Stimulated activated CD8-positive, alpha-beta memory T cell treated with anti-CD3 and anti-CD28 coated beads, Interleukin-7, amount 100 ng/mL, for 4 hours (primary cell): Measurements from ENCODE around the gene POLR2L.

ENCODE experiments used
- DNase-seq, 2 donors: peaks; one replicate each; pipeline ENCODE4 v3.0.0-alpha.2; 2020; ENCODE audit warnings: low read depth in 2 of 2

POLR2L gene

DNA sequence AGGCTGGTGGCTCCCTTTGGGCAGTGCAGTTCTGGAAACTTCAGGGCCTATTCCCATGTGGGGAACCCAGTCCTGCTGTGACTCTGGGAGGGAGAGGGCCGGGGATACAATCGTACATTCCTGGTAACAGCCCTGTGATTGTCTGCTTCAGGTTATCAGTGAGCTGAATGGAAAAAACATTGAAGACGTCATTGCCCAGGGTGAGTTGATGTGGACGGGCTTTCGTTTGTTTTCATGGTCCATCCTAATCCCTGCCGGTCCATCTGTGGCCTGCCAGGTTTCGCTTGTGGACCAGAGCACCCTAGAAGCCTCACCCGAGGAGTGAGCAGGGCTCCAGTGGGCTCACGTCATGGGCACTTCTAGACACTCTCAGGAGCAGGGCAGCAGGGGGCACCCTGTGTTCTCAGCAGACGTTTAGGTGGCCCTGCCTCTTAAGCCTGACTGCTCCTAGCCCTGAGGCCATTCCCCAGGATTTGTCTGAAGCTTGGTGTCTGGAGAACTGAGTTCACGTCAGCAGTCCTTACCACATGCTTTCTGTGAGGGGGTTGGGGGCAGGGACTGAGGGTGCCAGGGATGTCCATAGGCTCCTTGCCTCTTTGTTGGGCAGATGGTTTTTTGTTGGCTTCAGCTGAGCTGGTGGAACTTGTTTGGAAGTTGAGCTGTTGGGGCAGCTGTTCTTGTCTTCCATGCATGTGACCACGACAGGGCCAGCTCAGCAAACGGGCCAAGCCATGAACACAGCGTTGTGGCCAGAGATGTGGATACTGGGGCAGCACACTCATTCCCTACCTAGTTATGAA is 30.7 kb downstream of the POLR2L start:
- DNase-seq, result no peak

DNA sequence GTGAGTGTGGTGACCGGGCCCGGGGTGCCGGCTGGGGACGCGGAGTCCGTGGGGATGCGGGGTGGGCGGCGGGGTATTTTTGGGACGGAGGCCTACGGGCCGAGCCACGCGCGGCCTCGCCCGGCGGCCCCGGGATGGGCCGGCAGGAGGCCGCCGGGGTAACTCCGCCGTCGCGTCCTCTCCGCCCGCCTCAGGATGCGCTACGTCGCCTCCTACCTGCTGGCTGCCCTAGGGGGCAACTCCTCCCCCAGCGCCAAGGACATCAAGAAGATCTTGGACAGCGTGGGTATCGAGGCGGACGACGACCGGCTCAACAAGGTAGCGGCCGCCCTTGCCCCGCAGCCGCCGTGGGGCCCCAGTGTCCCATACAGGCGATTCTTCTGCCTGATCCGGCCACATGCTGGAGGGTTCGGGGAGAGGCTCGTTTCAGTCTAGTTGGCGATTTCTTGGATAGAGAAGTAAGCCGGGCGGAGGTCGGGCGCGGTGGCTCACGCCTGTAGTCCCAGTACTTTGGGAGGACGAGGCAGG is 32.2 kb downstream of the POLR2L start:
- DNase-seq, result no peak

DNA sequence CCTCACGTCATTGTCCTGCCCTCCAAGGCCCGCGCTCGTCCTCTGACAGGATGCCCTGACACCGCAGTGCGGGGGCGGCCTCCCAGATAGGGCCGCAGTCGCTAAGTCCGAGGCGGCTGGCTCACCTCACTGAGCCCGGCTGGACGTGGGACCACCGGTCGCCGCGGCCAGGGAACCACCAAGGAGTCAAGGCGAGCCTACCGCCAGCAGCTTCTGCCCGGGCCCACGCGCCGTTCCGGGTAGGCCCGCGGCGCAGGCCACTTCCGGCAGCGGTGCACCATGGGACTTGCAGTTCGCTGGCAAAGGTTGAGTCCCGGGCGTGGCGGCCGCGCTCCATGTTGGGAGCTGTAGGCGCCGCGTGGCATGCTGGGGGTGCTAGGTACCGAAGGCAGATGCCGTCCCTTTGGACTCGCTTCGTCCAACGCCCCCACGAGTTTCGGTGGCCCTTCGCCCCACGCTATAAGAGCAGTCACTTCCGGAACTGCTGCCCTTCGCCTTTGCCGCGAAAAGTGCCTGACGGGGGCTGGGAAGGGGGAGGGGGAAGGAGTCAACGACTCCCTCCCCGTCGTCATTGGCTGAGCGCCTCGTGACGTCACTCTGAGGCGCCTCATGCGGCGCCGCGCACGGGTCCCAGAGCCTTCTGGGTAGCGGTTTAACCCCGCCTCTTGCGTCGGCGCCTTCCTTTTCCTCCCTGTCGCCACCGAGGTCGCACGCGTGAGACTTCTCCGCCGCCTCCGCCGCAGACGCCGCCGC is 32.9 kb downstream of the POLR2L start, which contains the start of gene RPLP2:
RPLP2 (plus strand) TSS at position 681 of the 753 bp plus-strand sequence. CDS start 268 bp downstream, outside the sequence.
- peak; percentile 94 to 98 for DNase-seq

DNA sequence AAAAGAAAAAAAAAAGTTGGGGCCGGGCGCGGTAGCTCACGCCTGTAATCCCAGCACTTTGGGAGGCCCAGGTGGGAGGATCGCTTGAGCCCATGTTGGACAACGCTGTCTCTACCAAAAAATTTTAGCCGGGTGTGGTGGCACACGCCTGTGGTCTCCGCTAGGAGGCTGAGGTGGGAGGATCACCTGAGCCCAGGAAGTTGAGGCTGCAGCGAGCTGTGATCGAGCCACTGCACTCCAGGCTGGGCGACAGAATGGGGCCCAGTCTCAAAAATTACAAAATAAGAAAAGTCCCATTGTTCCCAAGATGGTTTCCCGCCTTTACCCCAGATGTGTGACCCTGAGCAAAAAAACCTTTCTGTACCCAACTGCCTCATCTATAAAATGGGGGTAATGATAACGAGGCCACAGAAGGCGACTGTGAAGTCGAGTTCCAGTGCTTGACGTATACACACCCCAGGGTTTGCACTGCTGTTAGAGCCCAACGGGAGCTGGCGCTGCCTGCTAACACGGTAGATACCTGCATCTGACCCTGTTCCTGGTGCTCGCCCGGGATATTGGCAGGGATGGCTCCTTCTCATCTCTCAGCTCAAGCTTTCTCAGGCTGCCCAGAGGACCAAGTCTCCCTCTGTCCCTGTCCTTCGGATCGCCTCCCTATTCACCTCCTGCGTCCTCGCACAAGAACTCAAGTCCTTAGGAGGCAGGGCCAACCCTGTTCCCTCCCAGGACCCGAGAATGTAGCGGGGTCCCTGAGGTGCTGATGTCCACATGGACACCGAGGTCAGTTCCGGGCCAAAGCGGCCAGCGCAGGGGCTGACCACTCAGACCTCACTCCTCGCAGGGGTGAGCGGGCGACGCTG is 33.7 kb downstream of the POLR2L start:
- no peak for DNase-seq

DNA sequence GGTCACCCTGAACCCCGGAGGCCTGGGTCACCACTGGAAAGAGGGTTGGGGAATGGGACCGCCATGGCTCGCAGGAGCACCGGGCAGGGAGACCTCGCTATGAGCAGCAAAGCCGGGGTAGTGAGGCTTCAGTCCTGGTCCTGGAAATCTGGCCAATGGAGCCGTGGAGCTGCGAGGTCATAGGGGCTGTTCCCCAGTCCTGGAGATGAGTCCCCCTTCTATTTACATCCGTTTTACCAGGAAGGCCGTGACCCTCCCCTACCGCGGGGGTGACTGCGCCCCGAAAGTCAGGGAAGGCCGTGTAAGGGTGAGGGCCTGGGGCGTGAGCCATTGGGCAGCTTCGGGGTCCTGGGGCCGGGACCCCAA is 37.7 kb downstream of the POLR2L start:
- DNase-seq, result no peak

DNA sequence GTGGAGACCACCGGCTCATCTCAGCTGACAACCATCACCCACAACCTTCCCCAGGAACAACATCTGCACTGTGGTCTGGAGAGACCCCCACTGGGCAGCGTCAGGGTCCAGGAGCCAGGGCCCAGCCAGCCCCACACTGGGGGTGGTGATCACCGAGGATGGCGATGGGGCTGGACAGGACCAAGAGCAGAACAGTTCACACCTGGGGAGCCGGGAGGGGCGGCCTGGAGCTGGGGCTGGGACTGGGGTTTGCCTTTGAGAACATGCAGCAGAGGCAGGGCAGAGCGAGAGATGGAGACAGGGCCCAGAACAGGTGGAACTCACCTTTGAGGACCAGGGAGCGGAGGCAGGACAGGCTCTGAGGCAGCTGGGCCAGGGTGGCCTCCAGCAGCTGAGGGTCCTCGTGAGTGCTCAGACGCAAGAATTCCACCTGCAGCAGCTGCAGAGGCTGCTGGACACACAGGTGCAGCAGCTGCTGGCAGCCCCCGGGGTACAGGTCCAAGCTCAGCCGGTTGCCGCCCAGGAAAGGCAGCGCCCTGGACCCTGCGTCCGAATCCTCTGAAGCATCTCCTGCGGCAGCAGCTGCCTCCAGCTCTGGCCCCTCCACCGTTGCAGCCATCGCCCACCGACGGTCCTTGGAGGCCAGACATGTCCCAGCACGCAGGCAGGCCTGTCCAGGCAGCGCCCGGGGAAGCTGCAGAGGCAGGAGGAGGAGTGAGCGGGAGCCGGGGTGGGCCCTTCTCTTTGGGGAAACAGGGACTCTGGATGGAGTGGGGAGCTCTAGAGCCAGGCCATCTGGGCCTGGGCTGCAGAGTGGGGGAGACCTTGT is 38.3 kb downstream of the POLR2L start:
- no peak for DNase-seq

DNA sequence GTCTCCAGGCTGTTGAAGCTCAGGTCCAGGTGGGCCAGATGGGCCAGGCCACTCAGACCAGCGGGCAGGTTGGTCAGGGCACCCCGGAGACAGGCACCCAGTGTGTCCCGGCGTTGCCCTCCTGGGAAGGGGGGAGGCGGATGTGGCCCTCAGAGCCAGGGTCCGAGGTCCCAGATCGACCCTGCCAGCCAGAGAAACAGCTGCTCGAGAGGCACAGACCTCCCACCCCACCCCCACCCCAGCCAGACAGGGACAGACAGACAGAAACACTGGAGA is 38.9 kb downstream of the POLR2L start:
- no peak for DNase-seq

DNA sequence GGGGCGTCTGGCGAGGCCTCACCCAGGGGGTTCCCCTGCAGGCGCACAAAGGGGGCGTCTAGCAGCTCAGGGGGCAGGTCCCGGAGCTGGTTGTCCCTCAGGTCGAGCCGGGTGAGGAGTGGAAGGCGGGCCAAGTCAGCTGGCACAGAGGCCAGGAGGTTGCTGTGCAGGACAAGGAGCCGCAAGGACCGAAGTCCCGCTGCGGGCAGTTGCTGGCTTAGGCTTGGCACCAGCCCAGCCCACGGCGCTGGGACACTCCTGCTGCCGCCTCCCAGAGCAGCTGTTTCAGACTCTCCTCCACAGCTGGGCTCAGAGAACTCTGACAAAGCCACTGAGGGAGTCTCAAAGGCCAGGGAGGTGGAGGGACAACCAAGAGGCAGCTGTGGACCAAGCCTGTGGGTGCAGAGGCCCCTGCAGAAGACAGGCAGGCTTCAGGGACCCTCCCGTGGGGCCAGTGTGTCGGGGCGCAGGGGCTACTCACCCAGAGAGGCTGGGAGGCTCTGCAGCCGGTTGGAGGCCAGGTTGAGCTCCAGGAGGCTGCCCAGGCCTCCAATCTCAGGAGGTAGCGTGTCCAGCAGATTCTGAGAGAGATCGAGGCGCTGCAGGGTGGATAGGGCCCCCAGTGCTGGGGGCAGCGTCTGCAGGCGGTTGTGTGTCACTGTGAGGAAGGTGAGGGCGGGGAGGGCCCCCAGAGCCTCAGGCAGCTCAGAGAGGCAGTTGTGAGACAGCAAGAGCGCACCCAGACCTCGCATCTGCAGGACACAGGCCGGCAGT is 39.4 kb downstream of the POLR2L start:
- no peak for DNase-seq

DNA sequence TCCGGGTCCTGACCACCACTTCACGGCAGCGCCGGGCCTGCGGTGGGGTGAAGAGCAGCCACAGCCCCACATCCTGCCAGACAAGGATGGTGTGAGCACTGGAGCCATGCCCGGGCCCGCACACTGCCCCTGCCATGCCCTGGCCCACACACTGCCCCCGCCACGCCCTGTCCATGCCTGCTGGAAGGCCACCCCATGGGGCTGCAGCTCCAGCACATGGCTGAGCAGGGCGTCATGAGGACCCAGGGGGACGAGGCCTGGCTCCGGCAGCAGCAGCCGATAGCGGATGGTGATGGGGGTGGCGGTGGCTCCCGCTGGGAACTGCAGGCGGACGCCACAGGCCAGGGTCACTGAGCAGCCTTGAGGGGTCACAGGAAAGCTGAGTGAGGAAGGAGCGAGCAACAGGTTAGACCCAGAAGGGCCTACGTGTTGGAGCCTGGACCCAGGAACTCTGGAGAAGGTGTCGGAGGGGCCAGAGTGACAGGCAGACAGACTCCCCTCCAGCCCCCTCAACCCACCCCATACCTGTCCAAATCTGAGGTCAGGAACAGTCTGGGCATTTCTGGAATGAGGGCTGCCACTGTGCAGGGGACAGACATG is 40.2 kb downstream of the POLR2L start:
- no peak for DNase-seq

DNA sequence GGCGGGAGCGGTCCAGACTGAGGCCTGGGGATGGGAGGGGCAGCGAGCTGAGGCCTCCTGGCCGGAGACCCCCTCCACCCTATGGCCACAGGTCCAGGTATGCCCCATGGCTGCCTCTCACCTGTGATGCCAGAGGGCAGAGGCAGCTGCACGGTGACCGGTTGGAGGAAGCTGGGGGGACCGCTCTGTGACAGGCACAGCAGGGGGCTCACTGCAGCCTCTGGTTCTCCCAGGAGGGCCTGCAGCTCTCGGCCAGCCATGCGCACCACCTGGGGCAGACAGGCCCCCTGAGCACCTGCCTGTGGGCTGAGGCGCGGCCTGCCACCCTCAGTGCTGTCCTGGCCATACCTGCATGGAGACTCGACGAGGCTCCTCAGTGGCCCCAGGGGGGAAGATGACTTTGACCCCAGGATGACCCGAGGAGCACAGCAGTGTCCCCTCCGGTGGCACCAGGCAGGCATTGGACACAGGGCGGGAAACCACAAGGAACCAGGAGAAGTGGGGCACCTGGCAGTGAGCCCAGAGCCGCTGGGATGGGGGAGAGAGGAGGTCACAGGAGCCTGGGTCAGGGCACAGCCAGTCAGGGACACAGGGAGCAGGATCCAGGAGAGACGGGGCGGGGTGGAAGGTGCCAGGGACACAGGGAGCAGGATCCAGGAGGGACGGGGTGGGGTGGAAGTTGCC is 41.1 kb downstream of the POLR2L start:
- DNase-seq, result no peak

DNA sequence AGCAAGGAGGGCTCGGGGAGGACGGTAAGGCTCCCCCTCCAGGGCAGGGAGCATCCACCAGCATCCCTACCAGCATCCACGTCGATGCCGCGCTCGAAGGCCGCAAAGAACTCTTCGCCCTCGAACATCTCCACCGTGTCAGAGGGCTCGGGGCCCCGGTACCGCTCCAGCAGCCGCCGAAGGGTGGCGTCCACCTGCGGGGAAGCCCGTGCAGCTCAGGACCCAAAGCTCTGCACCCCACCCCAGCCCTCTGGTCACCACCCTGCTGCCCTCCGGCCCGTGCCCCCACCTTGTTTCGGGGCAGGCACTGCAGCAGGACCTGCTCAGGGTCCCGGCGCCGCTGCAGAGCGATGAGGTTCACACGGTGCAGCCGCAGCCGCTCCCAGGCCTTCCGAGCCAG is 41.9 kb downstream of the POLR2L start:
- DNase-seq, result no peak

DNA sequence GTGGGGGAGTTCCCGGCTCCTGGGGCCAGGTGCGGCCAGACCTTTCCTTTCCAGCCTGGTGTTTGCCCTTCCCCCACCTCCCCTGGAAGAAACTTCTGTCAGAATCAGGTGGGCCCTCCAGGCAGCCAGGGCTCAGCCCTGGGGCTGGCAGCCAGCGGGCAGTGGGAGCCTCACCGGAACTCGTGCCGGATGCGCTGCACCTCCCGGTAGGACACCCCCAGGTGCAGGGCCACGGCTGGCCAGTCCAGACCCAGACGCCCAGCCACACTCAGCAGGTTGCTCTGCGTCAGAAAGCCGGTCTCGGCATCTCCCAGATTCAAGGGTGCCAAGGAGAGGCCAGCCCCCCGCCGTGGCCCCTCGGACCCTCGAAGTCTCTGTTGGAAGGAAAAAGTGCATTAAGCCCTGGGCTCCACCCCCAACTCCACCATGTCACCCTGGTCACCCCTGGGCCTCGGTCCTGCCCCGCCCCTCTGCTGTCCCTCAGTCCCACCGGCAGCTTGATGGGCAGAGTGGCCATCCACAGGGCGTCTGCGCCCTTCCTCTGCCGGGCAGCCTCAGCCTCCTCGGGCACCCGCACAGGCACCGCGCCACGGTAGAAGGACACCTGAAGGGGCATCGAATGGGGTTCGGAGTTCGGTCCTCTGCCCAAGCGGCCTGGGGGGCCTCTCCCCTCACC is 42.5 kb downstream of the POLR2L start:
- no peak for DNase-seq

DNA sequence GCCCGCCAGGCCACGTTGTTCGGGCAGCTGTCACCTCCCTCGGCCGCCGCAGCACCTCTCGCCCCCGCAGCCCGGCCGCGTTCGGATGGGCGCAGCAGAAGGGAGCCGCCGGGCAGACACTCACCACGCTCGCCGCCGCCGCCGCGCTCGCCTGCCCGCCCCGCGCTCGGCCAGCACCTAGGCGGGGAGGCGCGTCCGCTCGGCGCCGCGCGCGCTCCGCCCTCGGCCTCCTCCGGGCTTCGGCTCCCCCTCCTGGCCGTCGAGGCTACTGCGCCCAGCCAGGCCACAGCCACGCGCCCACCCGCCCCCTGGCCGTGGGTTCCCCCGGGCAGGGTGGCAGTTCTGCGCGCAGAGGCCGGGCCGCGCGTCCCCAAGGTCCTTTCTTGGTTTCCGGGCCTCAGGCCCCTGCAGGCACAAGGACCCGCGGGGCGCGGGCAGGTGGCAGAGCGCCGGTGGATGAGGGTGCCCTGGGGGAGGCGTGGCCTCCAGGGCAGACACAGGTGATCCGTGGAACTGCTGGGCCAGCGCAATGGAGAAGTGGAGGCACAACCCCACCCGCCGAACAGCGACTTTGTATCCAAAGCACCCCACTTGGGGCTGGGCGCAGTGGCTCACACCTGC is 44.1 kb downstream of the POLR2L start, which contains the start of gene SLC25A22:
SLC25A22 (minus strand) TSS at position 189 of the 621 bp plus-strand sequence. CDS start 3,275 bp downstream, outside the sequence.
- peak in 1 of 2 donors; percentile 79 for DNase-seq

DNA sequence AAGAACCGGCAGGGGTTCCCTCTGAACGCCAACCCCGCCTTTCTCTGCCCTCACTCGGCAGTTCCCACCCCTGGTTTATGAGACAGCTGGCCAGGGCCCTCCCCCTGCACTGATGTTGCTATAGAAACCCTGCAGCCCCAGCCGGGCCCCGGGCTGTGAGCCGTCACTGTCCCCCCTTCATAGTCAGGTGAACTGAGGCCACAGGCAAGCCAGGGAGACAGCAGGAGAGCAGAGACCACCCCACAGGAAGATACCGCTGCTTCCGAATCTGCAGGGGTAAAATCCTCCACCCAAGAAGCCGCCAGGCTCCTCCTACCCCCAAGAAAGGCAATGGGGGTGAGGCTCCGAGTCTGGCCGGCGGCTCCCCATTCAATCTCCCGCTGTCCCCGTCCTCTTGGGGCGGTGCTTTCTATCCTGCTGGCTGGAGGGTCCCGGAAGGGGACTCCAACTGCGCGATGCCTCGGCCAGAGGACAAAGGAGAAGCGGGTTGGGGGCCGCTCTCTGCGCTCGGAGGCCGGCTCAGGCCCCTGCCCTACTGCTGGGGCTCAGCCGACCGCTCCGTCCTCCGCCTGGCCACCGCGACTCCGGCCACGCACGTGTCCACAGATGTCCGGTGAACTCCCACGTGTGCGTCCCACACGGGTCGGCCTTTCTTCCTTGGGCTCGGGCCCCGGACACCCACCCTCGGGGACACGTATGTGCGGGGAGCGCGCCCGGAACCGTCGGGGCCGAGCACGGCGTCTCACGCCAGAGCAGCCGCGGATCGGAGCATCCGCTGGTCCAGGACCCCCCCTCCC is 44.8 kb downstream of the POLR2L start:
- peak; percentile 61 to 76 for DNase-seq

DNA sequence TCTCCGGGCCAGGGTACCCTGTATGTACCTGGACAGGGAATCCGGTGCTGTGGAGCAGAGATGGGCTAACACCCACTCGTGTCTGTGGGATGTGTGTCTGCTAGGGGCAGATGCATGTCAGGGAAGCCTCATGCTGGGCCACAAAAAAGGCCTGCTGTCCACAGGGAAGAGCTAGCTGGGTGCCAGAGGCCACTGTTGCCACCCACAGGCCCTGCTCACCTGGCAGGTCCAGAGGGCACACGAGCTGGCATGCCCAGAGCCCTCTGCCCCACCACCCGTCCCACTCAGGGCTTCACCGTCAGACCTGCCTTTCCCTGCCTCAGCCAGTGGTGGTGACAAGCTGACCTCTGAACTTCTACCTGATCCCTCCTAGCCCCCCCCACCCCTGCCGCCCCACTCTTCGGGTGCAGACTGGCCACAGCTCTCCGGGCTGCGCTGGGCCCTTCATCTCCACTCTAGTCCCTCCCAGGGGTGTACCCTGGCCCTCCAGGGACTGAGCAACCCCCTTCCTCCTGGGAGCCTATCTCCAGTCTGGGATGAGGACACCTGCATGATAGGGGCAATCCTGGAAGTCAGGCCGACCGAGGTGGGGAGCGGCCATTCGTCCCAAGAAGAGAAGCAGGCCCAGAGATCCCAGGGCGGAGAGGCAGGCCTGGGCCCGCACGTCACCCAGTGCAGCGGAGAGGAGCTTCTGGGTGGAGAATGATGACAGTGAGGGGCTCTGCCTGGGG is 45.6 kb downstream of the POLR2L start:
- no peak for DNase-seq

DNA sequence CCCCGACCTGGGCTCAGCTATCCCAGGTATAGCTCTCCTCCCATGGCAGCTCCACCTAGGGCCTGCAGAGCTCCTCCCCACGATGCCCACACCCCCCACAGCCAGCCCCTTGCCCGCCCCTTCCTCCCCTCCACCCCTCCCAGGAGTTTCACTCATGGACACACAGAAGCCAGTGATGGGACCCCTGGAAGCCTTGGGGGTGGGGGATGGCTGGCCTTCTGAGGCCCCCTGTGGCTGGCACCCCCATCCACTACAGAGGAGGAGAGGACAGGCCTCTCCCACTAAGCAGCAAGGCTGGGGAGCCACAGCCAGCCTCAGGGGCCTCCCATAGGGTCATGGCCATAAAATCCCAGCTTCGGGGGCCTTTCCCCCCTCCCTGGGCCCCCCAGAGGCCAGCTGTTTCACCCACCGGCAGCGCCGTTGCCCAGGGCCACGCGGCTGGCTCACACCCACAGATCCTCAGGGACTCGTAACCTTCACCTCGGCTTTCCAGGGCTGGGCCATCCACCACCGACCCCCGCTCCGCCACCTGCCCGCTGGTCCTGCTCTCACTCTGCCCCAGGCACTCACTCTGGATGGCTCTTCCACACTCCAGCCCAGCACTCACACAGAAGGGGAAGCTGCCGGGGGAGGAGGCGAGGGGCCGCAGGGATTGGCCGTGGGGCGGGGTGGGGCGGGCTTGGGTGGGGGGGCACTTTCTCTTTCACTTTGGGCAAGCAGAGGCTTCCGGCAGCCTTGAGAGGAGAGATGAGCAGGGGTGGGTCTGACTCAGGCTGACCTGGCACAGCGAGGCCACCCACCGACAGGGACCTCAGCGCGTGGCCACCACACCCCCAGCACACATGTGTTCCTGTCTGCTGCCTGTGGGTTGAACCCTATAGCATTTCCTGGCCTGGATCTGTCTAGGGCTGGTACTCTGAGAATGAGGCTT is 46.4 kb downstream of the POLR2L start:
- DNase-seq, result peak; percentile 82
